HG02623 (cell line): ENCODE data around the gene PEAR1.

Experiments
- ATAC-seq: cut with Tn5 transposase; IDR thresholded peaks from one replicate; pipeline ENCODE4 v1.9.1; 2021; ENCODE audit warnings: moderate library complexity; ENCODE audit not compliant: unreplicated experiment

Gene PEAR1, protein sequence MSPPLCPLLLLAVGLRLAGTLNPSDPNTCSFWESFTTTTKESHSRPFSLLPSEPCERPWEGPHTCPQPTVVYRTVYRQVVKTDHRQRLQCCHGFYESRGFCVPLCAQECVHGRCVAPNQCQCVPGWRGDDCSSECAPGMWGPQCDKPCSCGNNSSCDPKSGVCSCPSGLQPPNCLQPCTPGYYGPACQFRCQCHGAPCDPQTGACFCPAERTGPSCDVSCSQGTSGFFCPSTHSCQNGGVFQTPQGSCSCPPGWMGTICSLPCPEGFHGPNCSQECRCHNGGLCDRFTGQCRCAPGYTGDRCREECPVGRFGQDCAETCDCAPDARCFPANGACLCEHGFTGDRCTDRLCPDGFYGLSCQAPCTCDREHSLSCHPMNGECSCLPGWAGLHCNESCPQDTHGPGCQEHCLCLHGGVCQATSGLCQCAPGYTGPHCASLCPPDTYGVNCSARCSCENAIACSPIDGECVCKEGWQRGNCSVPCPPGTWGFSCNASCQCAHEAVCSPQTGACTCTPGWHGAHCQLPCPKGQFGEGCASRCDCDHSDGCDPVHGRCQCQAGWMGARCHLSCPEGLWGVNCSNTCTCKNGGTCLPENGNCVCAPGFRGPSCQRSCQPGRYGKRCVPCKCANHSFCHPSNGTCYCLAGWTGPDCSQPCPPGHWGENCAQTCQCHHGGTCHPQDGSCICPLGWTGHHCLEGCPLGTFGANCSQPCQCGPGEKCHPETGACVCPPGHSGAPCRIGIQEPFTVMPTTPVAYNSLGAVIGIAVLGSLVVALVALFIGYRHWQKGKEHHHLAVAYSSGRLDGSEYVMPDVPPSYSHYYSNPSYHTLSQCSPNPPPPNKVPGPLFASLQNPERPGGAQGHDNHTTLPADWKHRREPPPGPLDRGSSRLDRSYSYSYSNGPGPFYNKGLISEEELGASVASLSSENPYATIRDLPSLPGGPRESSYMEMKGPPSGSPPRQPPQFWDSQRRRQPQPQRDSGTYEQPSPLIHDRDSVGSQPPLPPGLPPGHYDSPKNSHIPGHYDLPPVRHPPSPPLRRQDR

DNA sequence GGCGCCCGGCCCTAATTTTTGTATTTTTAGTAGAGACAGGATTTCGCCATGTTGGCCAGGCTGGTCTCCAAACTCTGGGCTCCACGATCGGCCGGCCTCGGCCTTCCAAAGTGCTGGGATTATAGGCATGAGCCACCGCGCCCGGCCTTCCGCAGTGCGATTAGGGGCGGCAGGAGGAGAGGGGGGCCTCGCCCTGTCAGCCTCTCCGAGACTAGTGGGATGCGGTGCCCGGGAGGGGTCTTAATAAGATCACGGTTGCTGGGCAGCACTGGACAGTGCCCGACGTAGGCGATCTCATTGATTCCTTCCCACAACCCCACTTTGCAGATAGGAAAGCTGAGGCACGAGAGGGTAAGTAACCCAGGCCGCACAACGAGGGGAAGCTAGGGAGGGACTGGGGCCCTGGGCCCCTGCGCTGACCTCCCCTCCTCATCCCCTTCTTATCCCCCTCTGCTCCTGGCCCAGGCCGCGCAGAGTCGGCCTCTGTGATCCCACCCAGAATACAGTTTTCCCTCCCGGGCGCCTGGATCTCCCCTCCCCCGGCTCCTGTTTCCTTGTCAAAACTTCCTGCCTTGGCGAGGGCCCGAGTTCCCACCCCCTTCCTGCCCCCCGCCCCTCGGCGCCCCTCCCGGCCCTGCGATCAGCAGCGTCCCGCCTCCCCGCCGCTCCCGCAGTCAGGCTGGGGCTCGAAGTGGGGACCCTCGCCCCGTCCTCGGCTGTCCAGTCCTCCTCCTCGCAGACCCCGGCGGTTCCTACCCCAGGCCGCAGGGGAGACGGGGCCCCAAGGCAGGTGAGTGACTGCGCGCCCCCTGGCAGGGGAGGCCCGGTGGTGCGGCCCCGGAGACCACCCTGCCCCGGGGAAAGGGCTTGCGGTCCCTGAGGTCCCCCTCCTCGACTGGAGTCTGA, at the start of gene PEAR1:
TSS of gene PEAR1 (plus strand) at position 671 of the 906 bp plus-strand sequence. CDS start 10,209 bp downstream, outside the sequence.
- no peak for ATAC-seq

DNA sequence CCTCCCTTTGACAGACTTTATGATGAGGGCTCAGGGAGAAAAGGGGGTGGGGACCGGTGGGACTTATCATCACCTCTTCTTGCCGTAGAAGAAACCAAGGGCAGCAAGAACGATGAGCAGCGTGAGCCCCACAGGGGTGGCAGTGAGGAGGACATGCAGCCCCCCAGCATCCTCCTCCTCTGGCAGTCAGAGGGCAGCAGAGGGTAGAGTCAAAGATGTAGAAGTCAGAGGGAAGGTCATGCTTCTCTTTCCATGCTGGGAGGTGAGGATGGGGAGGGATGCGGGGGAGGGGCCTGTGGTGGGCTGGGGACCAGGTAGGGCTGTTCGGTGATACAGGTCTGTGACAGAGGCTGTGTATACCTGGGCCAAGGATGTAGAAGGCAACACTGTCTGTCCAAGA, 49.4 kb upstream of the PEAR1 start:
- no peak for ATAC-seq

DNA sequence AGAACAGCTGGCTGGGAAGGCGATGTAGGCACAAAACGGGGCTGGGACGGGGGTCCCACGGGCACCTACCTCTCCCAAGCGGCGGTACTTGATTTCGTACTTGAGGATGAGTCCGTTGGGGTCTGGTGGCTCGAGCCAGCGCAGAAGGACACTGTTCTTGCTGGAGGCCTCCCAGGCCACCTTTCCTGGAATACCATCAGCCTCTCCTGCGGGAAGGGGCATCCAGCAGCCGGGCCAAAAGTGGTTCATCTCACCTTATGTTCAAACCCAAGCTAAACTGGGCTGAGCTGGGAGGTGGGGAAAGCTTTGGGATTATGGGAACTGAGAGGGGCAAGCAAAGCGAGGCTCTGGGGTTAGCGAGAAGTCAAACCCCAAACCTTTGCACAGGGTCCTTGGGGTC, 48.9 kb upstream of the PEAR1 start:
- ATAC-seq: no peak

DNA sequence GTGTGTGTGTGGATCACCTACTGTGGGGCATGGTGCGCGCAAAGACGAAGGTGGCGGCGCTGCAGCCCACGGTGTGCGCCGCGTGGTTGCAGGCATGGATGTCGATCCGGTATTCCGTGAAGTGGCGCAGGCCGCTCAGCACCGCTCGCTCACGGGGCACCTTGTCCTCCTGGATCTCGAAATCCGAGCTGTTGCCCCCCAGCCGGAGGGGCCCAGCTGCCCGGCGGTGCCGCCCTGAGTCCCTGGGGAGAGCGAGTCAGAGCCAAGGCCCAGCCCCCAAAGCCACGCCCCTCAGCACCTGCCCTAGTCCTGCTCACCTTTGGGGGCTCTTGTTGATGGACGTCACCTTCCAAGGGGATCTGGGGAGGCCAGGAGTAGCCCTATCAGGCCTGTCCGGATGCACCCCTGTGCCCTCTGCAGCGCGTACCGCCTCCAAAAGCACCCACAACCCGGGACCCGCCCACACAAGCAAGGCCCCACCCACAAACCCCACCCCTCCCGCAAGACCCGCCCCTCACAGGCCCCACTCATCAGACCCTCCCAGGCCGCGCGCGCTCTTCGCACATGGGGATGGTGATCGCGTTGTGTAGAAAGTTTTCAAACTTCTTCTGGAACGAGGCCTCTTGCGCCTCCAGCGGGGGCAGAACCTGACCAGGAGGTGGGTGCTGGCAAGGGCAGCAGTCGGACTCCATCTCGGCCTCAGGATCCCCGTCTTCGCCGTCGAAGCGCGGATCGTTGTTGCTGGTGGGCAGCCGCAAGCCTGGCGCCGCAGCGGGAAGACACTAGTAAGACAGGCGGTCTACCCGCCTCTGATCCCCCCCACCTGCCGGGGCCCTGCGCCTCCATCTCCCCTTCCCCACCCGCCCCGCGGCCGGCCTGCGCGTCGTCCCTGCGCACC, 48.2 kb upstream of the PEAR1 start:
- no peak for ATAC-seq

DNA sequence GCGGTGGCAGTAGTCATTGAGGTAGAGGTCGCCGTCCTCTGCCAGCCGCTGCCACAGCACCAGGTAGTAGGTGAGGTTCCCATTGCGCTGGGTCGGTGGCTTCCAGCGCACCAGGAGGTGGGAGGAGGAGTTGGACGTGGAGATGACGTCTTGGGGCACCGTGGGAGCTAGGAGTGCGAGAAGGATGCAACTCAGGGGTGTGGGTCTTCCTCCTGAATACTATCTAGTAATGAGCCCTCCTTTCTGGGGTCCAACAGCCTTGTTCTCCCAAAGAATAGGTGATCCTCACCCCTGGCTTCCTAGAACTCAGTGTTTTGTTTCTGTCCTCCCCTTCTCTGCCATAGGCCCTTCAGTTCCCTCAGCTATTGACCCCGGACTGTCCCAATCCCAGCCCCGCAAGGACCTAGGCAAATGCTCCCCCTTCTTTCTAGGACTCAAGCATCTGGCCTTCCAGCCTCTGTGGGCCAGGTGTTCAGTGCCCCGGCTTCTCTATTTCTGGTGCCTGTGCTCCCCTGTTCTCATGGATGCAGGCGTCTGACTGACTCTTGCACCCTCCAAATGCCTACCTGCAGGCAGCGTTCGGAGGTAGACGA, 47.5 kb upstream of the PEAR1 start:
- ATAC-seq: no peak

DNA sequence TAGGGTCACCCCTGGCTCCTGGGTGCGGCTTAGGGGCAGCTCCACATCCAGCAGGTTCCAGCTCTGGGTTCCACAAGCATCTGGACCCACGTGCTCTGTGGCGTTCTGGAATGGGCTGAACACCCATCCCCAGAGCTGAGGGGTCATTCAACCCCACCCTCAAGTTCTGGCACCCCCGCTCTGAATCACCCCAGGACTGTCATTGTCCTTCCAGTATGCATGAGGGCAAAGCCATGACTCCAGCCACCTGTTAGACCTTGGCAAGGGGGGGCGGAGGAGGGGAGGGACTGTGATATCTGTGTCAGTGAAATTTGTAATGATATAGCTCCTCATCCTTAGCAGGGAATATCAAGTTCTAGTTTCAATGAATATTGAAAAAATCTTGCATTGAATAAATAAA, 46.9 kb upstream of the PEAR1 start:
- ATAC-seq: no peak

DNA sequence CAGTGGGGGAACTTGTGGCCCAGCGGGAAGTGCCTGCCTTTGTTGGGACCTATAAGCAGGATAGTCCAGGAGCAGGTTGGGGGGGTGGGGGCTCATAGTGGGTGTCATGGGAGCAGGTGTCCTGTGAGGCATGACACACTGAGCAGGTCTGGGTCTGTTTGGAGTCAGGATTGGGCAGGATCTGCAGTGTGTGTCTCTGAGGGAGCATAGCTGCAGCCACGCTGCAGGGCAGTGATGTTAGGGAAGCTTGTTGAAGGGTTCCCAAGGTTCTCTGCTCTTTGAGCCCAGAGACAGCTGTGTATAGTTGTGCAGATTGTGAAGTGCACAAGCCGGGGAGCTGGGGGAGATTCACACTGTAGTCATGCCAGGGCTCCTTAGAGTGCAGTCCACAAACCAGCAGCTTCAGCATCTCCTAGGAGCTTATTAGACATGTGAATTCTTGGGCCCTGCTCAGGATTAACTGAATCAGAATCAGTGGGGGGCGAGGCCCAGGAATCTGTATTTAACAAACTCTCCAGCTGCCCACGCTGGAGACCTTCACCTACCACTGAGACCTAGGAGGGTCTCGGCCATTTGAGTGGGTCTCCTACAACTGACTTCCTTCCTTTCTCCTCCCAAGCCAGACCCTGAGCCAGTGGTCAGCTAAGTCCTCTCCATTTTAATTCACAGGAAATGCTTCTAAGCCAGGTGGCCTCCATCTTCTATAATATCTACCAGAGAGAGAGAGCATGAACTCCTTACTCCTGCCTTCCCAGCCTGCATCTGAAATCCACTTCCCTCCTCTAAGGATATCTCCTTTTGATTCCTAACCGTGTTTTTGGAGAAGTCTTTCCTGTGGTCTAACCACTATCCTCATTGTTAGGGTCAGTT, 45.7 kb upstream of the PEAR1 start:
- ATAC-seq: no peak

DNA sequence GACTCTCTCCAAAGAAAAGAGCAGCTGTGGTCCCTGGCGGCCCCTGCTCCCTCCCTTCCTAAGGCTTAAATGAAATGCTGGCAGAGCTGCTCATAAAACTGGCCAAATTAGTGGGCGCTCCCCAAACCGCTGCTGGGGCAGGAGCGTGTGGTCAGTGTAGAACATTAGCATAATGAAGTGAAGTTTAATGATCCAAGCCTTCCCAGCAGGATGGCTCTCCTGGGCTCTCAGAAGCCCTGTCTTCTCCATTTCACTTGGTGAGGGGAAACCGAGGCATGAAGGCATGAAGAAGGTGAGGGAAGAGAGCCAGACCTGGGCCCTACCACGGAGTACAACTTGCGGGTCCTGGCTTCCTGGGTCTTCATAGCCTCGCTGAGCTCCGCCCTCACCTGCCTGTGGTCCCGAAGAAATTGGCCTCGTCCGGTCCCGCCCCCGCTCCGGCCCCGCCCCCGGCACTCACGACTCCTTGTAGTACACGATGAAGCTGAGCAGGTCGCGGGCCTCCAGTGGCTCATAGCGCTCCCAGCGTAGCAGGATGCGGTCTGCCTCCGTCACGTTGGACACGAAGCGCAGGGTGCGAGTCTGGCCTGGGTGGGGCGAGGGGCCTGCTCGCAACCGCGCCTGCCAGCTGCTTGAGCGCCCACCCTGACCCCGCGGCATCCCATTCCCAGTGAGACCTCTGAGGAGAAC, 44.9 kb upstream of the PEAR1 start:
- no peak for ATAC-seq

DNA sequence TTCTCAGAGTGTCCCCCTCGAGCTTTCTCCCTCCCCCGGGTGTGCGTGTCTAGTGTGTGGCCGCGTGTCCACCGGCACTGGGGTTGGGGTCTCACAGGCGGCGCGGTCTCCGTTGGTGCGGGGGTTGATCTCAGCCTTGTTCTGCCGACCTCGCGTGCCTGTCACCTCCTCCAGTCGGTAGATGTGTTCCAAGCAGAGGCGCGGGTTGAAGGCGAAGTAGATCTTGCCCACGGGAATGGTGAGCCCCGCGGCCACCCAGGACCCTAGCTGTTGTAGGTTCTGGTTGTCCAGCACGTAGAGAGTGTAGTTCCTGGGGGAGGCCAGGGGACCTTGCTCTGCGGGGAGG, 44.4 kb upstream of the PEAR1 start:
- no peak for ATAC-seq

DNA sequence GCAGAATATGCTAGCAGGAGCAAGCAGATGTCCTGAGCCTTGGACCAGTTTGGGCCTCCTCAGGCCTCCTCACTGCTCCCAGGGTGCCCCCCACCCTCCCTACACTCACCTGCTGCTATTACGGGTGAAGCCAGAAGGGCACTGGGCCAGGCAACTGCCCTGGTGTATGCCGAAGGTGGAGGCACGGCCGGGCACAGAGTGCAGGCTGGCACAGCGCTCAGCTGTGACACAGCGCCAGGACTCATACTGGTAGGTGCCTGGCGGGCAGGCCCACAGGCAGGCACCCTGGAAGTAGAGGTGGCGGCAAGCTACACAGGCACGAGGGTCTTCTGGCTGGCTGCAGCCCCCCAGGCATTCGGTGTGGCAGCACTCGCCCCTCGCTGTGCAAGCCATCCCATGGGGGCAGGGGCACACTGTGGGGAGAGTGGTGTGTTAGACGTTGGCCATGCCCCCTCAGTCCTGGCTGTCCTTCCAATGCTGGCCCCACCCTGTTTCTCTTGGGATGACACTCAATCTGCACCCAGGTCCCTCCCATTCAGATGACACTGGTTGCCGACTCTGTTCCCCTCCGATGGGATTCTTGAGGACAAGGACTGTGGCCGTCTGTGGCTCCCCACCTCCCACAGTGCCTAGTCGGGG, 41.6 kb upstream of the PEAR1 start:
- no peak for ATAC-seq

DNA sequence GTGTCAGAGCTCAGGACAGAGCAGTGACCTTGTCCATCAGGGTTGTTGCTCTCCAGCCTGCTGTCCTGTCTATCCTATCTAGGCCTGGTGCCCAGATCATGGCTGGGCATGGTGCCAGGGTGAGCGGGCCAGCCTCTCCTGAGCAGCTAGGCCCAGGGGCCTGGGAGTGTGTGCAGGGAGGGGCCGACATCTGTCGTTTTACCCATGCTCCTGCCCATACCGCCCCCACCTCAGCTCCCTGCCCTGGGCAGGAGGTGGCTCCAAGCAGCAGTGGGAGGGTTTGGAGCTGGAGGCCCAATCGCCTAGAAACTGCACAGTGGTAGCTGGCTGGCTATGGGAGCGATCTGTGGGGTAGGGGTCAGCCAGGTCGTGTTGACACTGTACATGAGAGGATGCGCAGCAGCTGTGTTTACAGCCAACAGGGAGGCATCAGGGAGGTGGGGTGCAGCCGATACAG, 41.1 kb upstream of the PEAR1 start:
- no peak for ATAC-seq

DNA sequence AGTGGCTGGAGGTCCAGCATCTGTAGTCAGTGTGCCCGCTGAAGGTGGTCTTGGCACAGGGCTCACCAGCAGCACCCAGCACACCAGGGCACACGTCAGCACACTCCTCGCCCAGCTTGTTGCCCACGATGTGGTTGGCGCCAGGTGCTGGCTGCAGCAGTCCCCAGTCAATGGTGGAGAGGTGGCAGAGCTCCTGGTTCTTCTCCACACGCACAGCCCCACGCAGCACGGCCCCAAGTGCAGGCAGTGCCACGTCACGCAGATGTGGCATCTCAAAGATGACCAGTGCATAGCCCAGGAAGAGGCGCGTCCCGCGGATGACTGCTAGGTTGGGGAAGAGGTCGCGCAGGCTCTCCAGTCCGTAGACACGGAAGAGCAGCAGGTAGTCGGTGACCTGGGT, 39.8 kb upstream of the PEAR1 start:
- no peak for ATAC-seq

DNA sequence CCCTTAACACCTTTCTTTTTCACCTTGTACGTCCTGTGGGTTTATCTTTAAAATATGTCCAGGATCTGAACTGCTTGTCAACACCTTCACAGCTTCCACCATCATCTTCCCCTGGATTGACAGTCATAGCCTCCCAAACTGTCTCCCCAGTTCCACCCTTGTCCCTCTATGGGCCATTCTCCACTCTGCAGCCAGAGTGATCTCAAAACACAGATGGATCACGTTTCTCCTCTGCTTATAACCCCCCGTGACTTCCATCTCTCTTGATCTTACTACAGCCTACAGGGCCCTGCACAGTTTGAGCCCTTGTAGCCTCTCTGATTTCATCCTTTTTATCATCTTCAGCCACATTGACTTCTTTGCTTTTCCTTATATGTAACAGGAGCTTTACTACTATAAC, 38.9 kb upstream of the PEAR1 start:
- ATAC-seq: no peak

DNA sequence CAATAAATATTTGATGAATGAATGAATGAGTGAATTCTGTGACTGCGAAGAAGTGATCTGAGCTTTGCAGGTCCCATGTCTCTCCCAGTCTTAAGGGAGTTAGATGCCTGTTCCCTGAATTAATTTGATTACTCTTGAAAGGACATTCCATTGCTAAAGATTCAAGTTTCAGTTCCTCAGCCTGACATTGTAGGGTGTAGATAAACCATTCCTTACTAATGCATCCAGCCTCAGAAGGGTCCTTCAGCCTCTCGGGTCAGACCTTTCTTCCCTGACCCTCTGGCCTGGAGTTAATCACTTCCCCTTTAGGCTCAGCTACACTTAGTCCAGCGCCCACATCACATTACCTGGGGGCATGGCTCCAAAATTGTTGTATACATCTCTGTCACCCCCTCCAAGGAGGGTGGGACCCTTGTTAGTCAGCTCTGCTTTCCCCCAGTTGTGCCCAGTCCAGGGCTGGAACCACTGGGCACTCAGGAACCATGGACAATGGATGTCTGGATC, 37.2 kb upstream of the PEAR1 start:
- ATAC-seq: no peak

DNA sequence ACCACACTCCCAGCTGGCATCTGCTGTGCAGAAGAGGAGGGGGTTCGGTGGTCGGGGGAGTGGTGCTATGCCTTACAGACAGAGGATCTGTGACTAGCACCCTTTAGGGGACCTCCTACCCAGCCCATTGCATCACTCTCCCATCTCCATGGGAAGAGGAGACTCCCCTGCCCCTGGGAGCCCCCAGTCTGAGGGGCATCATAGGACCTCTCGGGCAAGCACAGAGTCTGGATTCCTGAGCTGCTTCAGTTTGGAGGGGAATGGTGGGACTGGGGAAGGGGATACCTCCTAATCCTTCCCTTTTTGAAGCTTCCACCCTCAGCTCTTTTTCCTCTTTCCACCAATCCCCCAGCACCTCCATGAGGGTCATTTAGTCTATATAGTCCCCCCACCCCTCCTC, 36.0 kb upstream of the PEAR1 start:
- ATAC-seq: no peak

DNA sequence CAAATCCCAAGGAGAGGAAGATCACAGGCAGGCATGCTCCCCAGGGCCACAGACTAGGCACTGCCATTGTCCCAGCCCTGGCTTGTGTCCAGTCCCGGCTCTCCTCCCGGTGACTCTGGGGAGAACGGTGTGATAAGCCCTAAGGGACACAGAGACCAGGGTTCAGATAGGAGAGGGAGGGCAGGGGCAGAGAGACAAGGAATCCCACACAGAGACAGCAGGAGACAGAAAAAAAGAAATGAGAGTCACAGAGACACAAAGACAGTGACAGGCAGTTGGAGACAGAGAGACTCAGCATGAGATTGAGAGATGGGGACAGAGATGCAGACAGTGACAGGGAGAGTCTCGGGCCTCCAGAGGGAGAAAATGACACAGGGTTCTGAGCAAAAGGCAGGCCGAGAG, 35.0 kb upstream of the PEAR1 start:
- no peak for ATAC-seq

DNA sequence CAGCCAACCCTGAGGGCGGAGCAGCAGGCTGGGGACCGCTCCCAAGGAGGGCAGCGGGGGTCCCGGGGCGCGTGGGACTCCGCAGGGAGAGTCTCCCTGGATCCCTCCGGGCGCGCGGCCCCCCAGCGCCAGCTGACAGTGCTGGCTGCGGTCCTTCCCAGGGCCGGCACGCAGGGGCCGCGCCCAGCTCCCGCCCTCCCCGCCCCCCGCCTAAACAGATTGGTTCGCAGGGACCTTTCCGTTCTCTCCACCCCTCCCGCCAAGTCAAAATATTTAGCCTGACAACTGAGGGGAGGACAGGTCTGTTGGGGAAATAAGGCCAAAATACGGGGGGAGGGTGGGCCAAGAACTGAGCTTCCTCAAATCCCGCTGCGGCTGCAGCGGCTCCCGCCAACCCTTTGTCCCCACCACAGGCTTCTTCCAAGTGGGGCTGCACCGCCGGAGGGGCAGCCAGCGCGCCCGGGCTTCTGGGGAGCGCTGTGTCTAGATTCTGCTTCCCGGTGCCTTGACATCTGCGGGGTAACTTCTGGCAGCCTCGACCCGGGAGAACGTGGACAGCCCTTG, 34.5 kb upstream of the PEAR1 start, which contains the start of gene INSRR:
TSS of gene INSRR (minus strand) at position 159 of the 564 bp plus-strand sequence. CDS start 496 bp downstream, outside the sequence.
- no peak for ATAC-seq
